Measurements from ENCODE around the gene IST1. TPM values are rescaled to one million over a fixed set of nuclear protein-coding genes. Genes with fewer than 3 reads are reported as not detected.

IST1 gene
- total RNA-seq, 4 donors from 2014 or later: 229 to 249 (median 230) TPM

- no peak for TF ChIP-seq CTCF (IDR thresholded peaks at IDR 0.05)
- DNase-seq (ENCODE audit: low spot score): no peak
- ATAC-seq (ENCODE audit: low FRiP score): peak; percentile 59
These were observed 32.1 kb downstream of the IST1 start for GRCh38 chr16:71927383-71927782.

- DNase-seq (ENCODE audit: low spot score): no peak
- ATAC-seq (ENCODE audit: low FRiP score): peak; percentile 17
- no peak for TF ChIP-seq CTCF (IDR thresholded peaks at IDR 0.05)
These were observed 32.5 kb downstream of the IST1 start for GRCh38 chr16:71927787-71928186.

- DNase-seq (ENCODE audit: low spot score) (no peak), ATAC-seq (ENCODE audit: low FRiP score) (no peak)
- no peak for TF ChIP-seq CTCF (IDR thresholded peaks at IDR 0.05)
These were observed 33.7 kb downstream of the IST1 start for GRCh38 chr16:71929048-71929447.

- TF ChIP-seq CTCF (IDR thresholded peaks at IDR 0.05): no peak
- DNase-seq (ENCODE audit: low spot score) (no peak), ATAC-seq (ENCODE audit: low FRiP score) (no peak)
These were observed 34.8 kb downstream of the IST1 start for GRCh38 chr16:71930013-71930563.

GRCh38 chr16:71931001-71931400 lies 35.7 kb downstream of the IST1 start:
- ATAC-seq (ENCODE audit: low FRiP score) (no peak), DNase-seq (ENCODE audit: low spot score) (no peak)
- no peak for TF ChIP-seq CTCF (IDR thresholded peaks at IDR 0.05)

- no peak for TF ChIP-seq CTCF (IDR thresholded peaks at IDR 0.05)
- DNase-seq (ENCODE audit: low spot score) (no peak), ATAC-seq (ENCODE audit: low FRiP score) (no peak)
These were observed 36.3 kb downstream of the IST1 start for GRCh38 chr16:71931599-71931998.

- DNase-seq (ENCODE audit: low spot score) (no peak), ATAC-seq (ENCODE audit: low FRiP score) (no peak)
- no peak for TF ChIP-seq CTCF (IDR thresholded peaks at IDR 0.05)
These were observed 37.7 kb downstream of the IST1 start for GRCh38 chr16:71933017-71933416.

All from omental fat pad (tissue), 4 donors.